Trophoblast cell (in vitro differentiated cells and primary cell): ENCODE results near the gene C17orf58.

Experiments
- DNase-seq, 2 donors: peaks; one replicate each; pipeline ENCODE4 v3.0.0-alpha.2; 2016
- H2AFZ ChIP-seq: 2 replicates; pipeline ENCODE4 v1.6.1; 2013; ENCODE audit warnings: low read length, moderate library complexity, mild to moderate bottlenecking; ENCODE audit not compliant: insufficient read depth, poor library complexity
- H2AK5ac ChIP-seq: 2 replicates; pipeline ENCODE4 v1.6.1; 2013; ENCODE audit warnings: mild to moderate bottlenecking, low read length
- H2BK120ac ChIP-seq: 2 replicates; pipeline ENCODE4 v1.6.1; 2013; ENCODE audit warnings: low read length, mild to moderate bottlenecking, moderate library complexity; ENCODE audit not compliant: insufficient read depth, poor library complexity
- H2BK12ac ChIP-seq: 2 replicates; pipeline ENCODE4 v1.6.1; 2013; ENCODE audit warnings: mild to moderate bottlenecking, low read length, moderate library complexity
- H2BK5ac ChIP-seq: 2 replicates; pipeline ENCODE4 v1.6.1; 2013; ENCODE audit warnings: low read length, low read depth, moderate library complexity, mild to moderate bottlenecking; ENCODE audit not compliant: poor library complexity
- H3K14ac ChIP-seq: 2 replicates; pipeline ENCODE4 v1.6.1; 2013; ENCODE audit warnings: mild to moderate bottlenecking, low read length
- H3K18ac ChIP-seq: 2 replicates; pipeline ENCODE4 v1.6.1; 2013; ENCODE audit warnings: mild to moderate bottlenecking, low read length
- H3K23ac ChIP-seq: 2 replicates; pipeline ENCODE4 v1.6.1; 2013; ENCODE audit warnings: low read length
- H3K27ac ChIP-seq: 2 replicates; pipeline ENCODE4 v1.5.1; 2013; ENCODE audit warnings: low read depth, mild to moderate bottlenecking, inconsistent platforms, low read length, moderate library complexity
- H3K27me3 ChIP-seq: 2 replicates; pipeline ENCODE4 v1.6.1; 2013; ENCODE audit warnings: inconsistent platforms, mild to moderate bottlenecking, low read length, moderate library complexity; ENCODE audit not compliant: insufficient read depth
- H3K36me3 ChIP-seq, 2 experiments: 1 replicate in 1 of 2; 2 replicates in 1 of 2; pipeline ENCODE4 v1.6.1; 2013; ENCODE audit warnings: low read length in 2 of 2, mild to moderate bottlenecking in 2 of 2, moderate library complexity in 1 of 2; ENCODE audit not compliant: insufficient read depth in 2 of 2, control insufficient read depth in 1 of 2
- H3K4ac ChIP-seq: 2 replicates; pipeline ENCODE4 v1.6.1; 2013; ENCODE audit warnings: low read depth, mild to moderate bottlenecking, low read length, moderate library complexity
- H3K4me1 ChIP-seq, 2 experiments: 1 replicate in 1 of 2; 2 replicates in 1 of 2; pipeline ENCODE4 v1.6.1; 2013; ENCODE audit warnings: low read length in 2 of 2, mild to moderate bottlenecking in 2 of 2, moderate library complexity in 1 of 2; ENCODE audit not compliant: insufficient read depth in 2 of 2, control insufficient read depth in 1 of 2
- H3K4me2 ChIP-seq: 2 replicates; pipeline ENCODE4 v1.6.1; 2013; ENCODE audit warnings: inconsistent platforms, mild to moderate bottlenecking, low read length, moderate library complexity
- H3K4me3 ChIP-seq: 2 replicates; pipeline ENCODE4 v1.5.1; 2013; ENCODE audit warnings: mild to moderate bottlenecking, low read depth, low read length, inconsistent platforms
- H3K79me1 ChIP-seq: one replicate; pipeline ENCODE4 v1.6.1; 2013; ENCODE audit warnings: low read length
- H3K79me2 ChIP-seq: 2 replicates; pipeline ENCODE4 v1.6.1; 2013; ENCODE audit warnings: low read length, mild to moderate bottlenecking; ENCODE audit not compliant: control insufficient read depth, insufficient read depth, poor library complexity
- H3K9ac ChIP-seq: 2 replicates; pipeline ENCODE4 v1.6.1; 2013; ENCODE audit warnings: mild to moderate bottlenecking, low read length
- H3K9me3 ChIP-seq: 2 replicates; pipeline ENCODE4 v1.6.1; 2013; ENCODE audit warnings: low read depth, mild to moderate bottlenecking, control low read depth, inconsistent platforms, low read length; ENCODE audit not compliant: insufficient read depth
- H4K12ac ChIP-seq: 2 replicates; pipeline ENCODE4 v1.6.1; 2013; ENCODE audit warnings: low read depth, mild to moderate bottlenecking, low read length, moderate library complexity
- H4K8ac ChIP-seq: 2 replicates; pipeline ENCODE4 v1.6.1; 2013; ENCODE audit warnings: low read depth, mild to moderate bottlenecking, low read length, moderate library complexity
- H4K91ac ChIP-seq: one replicate; pipeline ENCODE4 v1.6.1; 2013; ENCODE audit warnings: low read depth, mild to moderate bottlenecking, low read length, moderate library complexity
- WGBS: extraction: QIAGEN DNeasy Blood & Tissue Kit; methylation state at CpG from one replicate; pipeline ENCODE4 v1.1.7; 2013; ENCODE audit warnings: missing lambda C conversion rate; ENCODE audit not compliant: insufficient read length, insufficient coverage; ENCODE audit errors: extremely low coverage; 5-methylcytosine and 5-hydroxymethylcytosine counted together

C17orf58 gene

DNA sequence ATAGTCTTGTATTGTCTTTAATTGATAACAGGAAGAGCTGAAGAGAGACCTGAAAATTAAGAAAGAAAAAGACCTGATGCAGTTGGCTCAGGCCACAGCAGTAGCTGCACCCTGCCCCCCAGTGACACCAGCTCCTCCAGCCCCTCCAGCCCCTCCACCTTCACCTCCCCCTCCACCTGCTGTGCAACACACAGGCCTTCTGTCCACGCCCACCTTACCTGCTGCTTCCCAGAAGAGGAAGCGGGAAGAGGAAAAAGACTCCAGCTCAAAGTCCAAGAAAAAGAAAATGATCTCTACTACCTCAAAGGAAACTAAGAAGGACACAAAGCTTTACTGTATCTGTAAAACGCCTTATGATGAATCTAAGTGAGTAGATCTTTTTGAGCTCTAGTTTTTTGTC, 36.8 kb downstream of the C17orf58 start:
- peaks cover 14 to 22% of the 10 kb centered on the region in 2 experiments for H3K36me3 ChIP-seq
- H3K27me3 ChIP-seq: no peaks in the 10 kb centered on the region
- WGBS: no CpG with 5 or more reads among the region's 3 CpGs
- H3K4ac ChIP-seq: no peak overlapping the region
- no peaks in the 10 kb centered on the region for H3K79me2 ChIP-seq
- no peak overlapping the region for H3K18ac ChIP-seq
- no peak overlapping the region for H3K23ac ChIP-seq
- H4K12ac ChIP-seq: no peak overlapping the region
- H3K9ac ChIP-seq: no peak overlapping the region
- H2BK120ac ChIP-seq: no peak overlapping the region
- no peaks in the 10 kb centered on the region for H3K9me3 ChIP-seq
- H3K4me2 ChIP-seq: no peak overlapping the region
- no peak overlapping the region for H4K8ac ChIP-seq
- H3K14ac ChIP-seq: no peak overlapping the region
- H2AFZ ChIP-seq: no peak overlapping the region
- no peak overlapping the region for H3K4me3 ChIP-seq
- no peak overlapping the region for H2AK5ac ChIP-seq
- DNase-seq: no peak
- no peak overlapping the region for H2BK5ac ChIP-seq
- no peak overlapping the region for H3K27ac ChIP-seq
- H2BK12ac ChIP-seq: no peak overlapping the region
- H3K4me1 ChIP-seq: no peaks in the 10 kb centered on the region
- H3K79me1 ChIP-seq: no peaks in the 10 kb centered on the region
- H4K91ac ChIP-seq: no peak overlapping the region

DNA sequence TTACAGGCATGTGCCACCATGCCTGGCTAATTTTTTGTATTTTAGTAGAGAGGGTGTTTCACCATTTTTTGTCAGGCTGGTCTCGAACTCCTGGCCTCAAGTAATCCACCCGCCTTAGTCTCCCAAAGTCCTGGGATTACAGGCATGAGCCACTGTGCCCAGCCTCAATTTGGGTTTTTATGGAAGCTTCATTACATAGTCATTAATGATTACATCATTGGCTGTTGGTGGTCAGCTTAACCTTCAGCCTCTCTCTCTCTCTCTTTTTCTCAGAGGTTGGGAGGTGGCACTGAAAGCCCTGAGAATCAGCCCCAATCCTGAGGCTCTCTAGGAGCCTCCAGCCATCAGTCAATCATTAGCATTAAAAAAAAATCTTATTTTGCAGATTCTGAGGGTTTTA, 45.3 kb downstream of the C17orf58 start:
- no peaks in the 10 kb centered on the region for H3K9me3 ChIP-seq
- no peak for DNase-seq
- H3K79me1 ChIP-seq: no peaks in the 10 kb centered on the region
- no peak overlapping the region for H2BK12ac ChIP-seq
- H3K27ac ChIP-seq: no peak overlapping the region
- peaks cover 32 to 41% of the 10 kb centered on the region in 2 experiments for H3K36me3 ChIP-seq
- H3K4me3 ChIP-seq: no peak overlapping the region
- H4K8ac ChIP-seq: no peak overlapping the region
- H2BK5ac ChIP-seq: no peak overlapping the region
- no peaks in the 10 kb centered on the region for H3K79me2 ChIP-seq
- H3K9ac ChIP-seq: no peak overlapping the region
- no peaks in the 10 kb centered on the region for H3K27me3 ChIP-seq
- no peak overlapping the region for H3K18ac ChIP-seq
- H3K23ac ChIP-seq: no peak overlapping the region
- no CpG with 5 or more reads among the region's 2 CpGs for WGBS
- no peak overlapping the region for H4K12ac ChIP-seq
- no peak overlapping the region for H2BK120ac ChIP-seq
- H3K14ac ChIP-seq: no peak overlapping the region
- H2AK5ac ChIP-seq: no peak overlapping the region
- no peak overlapping the region for H4K91ac ChIP-seq
- no peak overlapping the region for H2AFZ ChIP-seq
- H3K4me2 ChIP-seq: no peak overlapping the region
- H3K4me1 ChIP-seq: no peaks in the 10 kb centered on the region
- H3K4ac ChIP-seq: no peak overlapping the region

DNA sequence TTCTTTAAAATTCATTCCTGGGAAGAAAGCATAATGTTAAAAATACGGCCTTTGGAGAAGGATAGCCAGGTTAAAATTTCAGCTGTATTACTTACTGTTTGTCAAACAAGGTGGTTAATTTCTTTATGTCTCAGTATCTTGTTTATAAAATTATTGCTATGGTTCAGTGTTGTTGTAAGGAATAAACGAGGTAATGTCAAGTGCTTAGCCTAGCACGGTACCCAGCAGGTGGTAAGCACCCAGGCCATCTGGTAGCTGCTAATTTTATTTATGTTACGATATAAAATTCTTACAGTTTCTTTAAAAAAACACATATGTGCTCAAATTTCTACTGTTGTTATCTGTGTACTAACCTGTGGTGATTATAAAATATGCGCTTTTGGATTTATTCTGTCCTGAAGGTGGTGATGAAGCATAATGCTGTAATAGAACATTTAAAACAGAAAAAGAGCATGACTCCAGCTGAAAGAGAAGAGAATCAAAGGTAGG, 48.9 kb downstream of the C17orf58 start:
- H3K9me3 ChIP-seq: no peaks in the 10 kb centered on the region
- H3K4me3 ChIP-seq: no peak overlapping the region
- no CpG with 5 or more reads among the region's 5 CpGs for WGBS
- H3K9ac ChIP-seq: no peak overlapping the region
- no peaks in the 10 kb centered on the region for H3K27me3 ChIP-seq
- H4K8ac ChIP-seq: no peak overlapping the region
- H4K91ac ChIP-seq: no peak overlapping the region
- no peak overlapping the region for H2BK12ac ChIP-seq
- no peak for DNase-seq
- H3K4me1 ChIP-seq: no peaks in the 10 kb centered on the region
- H3K4ac ChIP-seq: no peak overlapping the region
- H3K18ac ChIP-seq: no peak overlapping the region
- no peak overlapping the region for H3K4me2 ChIP-seq
- H3K36me3 ChIP-seq: peaks cover 40 to 50% of the 10 kb centered on the region in 2 experiments
- no peak overlapping the region for H3K14ac ChIP-seq
- H2BK120ac ChIP-seq: no peak overlapping the region
- H2AK5ac ChIP-seq: no peak overlapping the region
- no peak overlapping the region for H3K27ac ChIP-seq
- H3K79me1 ChIP-seq: no peaks in the 10 kb centered on the region
- no peaks in the 10 kb centered on the region for H3K79me2 ChIP-seq
- no peak overlapping the region for H4K12ac ChIP-seq
- no peak overlapping the region for H3K23ac ChIP-seq
- H2BK5ac ChIP-seq: no peak overlapping the region
- no peak overlapping the region for H2AFZ ChIP-seq

DNA sequence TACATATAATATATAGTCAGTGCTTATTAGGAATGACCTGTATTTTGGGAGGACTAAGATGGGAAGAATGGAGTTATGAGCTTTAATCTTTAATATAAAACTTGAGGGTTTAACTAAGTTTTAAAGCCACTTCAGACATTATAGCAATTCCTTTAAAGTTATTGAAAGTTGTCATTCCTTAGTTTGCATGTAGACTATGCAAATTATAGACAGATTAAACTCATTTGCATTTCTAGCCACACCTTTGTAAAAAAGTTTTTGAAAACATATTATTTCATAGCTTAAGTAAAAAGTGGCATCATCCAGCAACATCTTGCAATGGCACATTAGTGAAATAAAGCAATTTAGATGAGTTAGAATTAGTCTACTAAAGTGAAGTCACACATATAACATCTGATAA, 49.8 kb downstream of the C17orf58 start:
- H2AFZ ChIP-seq: no peak overlapping the region
- H4K8ac ChIP-seq: no peak overlapping the region
- no peak overlapping the region for H3K9ac ChIP-seq
- no peak overlapping the region for H3K27ac ChIP-seq
- no peaks in the 10 kb centered on the region for H3K27me3 ChIP-seq
- H2BK12ac ChIP-seq: no peak overlapping the region
- no peak for DNase-seq
- H3K79me1 ChIP-seq: no peaks in the 10 kb centered on the region
- H4K12ac ChIP-seq: no peak overlapping the region
- H3K4me3 ChIP-seq: no peak overlapping the region
- no peak overlapping the region for H3K4ac ChIP-seq
- no peak overlapping the region for H2BK120ac ChIP-seq
- no peak overlapping the region for H4K91ac ChIP-seq
- H3K14ac ChIP-seq: no peak overlapping the region
- no peaks in the 10 kb centered on the region for H3K79me2 ChIP-seq
- H3K36me3 ChIP-seq: peaks cover 37 to 46% of the 10 kb centered on the region in 2 experiments
- H2AK5ac ChIP-seq: no peak overlapping the region
- H3K23ac ChIP-seq: no peak overlapping the region
- H2BK5ac ChIP-seq: no peak overlapping the region
- no peak overlapping the region for H3K4me2 ChIP-seq
- no peaks in the 10 kb centered on the region for H3K4me1 ChIP-seq
- H3K18ac ChIP-seq: no peak overlapping the region
- H3K9me3 ChIP-seq: no peaks in the 10 kb centered on the region
